ENCODE data around the gene OSGIN1.

GRCh38 chr16:83931556-83931955 is 21.5 kb upstream of the OSGIN1 start:
- no peak for TF ChIP-seq EZH2 (IDR thresholded peaks at IDR 0.05; ENCODE audit: borderline replicate concordance, low read length)
- no peak for TF ChIP-seq CTCF (conservative IDR thresholded peaks at IDR 0.05 in 1 of 2, IDR thresholded peaks at IDR 0.05 in 1 of 2; ENCODE audit: extremely low read depth in 1 of 2, insufficient read depth in 1 of 2, low read depth in 1 of 2, low read length in 2 of 2)
